Measurements from ENCODE around the gene DCST1. TPM values are rescaled to one million over a fixed set of nuclear protein-coding genes. Genes with fewer than 3 reads are reported as not detected.

DCST1 gene
- total RNA-seq, 1 experiment from 2014 or later, result 0.22 TPM

- POLR2A ChIA-PET (ENCODE audit: unreplicated experiment), result interaction anchor here (0.7 kb wide), 1 partner anchor 24 kb away, joined by 5 read pairs; no protein-coding TSS in a partner anchor
- BruUV-seq (replicated peaks), result no TSS peak
- peak; percentile 73 for TF ChIP-seq CTCF (conservative IDR thresholded peaks at IDR 0.05)
- TF ChIP-seq EZH2 (IDR thresholded peaks at IDR 0.05; ENCODE audit: low read depth), result no peak
- H3K79me2 ChIP-seq (ENCODE audit: low read depth), result no peaks in the 10 kb centered on the region
- H3K4me3 ChIP-seq, result no peak overlapping the region
- no peaks in the 10 kb centered on the region for H4K20me1 ChIP-seq (ENCODE audit: insufficient read depth)
- H3K27ac ChIP-seq, result no peak overlapping the region
- H3K4me2 ChIP-seq, result peak overlapping the region; percentile 22; the same call in 1 of the 2 replicates
- DNase-seq, result peak; percentile 79
- no peaks in the 10 kb centered on the region for H3K9me3 ChIP-seq (ENCODE audit: insufficient read depth, low read depth)
- no peaks in the 10 kb centered on the region for H3K27me3 ChIP-seq (ENCODE audit: insufficient read depth, low read depth)
- no peak overlapping the region for H2AFZ ChIP-seq
- no peaks in the 10 kb centered on the region for H3K9me2 ChIP-seq (ENCODE audit: insufficient read depth)
- no peaks in the 10 kb centered on the region for H3K36me3 ChIP-seq (ENCODE audit: low read depth)
- intact Hi-C loops (cut with micrococcal nuclease; ENCODE audit: unreplicated experiment), result loop anchor here (2.0 kb wide), 2 partner anchors 28 to 40 kb away; no protein-coding TSS in a partner anchor
- CTCF ChIA-PET, result interaction anchor here (0.5 to 1.8 kb wide), 11 partner anchors 17 to 1556 kb away, joined by 3 to 8 read pairs (median 4); partner anchors contain the start of gene PBXIP1
- H3F3A ChIP-seq (ENCODE audit: insufficient read depth, low read depth), result peaks cover 7% of the 10 kb centered on the region
- peaks cover 24% of the 10 kb centered on the region for H3K4me1 ChIP-seq (replicated peaks; ENCODE audit: insufficient read depth)
Observed at GRCh38 chr1:155044812-155045657, 11.4 kb downstream of the DCST1 start.

- peaks cover 24% of the 10 kb centered on the region for H3K79me2 ChIP-seq (ENCODE audit: low read depth)
- no peak for TF ChIP-seq EZH2 (IDR thresholded peaks at IDR 0.05; ENCODE audit: low read depth)
- TF ChIP-seq CTCF (conservative IDR thresholded peaks at IDR 0.05), result no peak
- ChIA-PET POLR2A (ENCODE audit: unreplicated experiment) (no interaction called here), CTCF (no interaction called here)
- no peaks in the 10 kb centered on the region for H4K20me1 ChIP-seq (ENCODE audit: insufficient read depth)
- H3K27ac ChIP-seq, result no peak overlapping the region
- no peaks in the 10 kb centered on the region for H3K9me3 ChIP-seq (ENCODE audit: insufficient read depth, low read depth)
- no peak overlapping the region for H3K4me2 ChIP-seq
- H3K36me3 ChIP-seq (ENCODE audit: low read depth), result no peaks in the 10 kb centered on the region
- peaks cover 27% of the 10 kb centered on the region for H3F3A ChIP-seq (ENCODE audit: insufficient read depth, low read depth)
- DNase-seq, result no peak
- intact Hi-C loops (cut with micrococcal nuclease; ENCODE audit: unreplicated experiment), result no loop called here
- no peaks in the 10 kb centered on the region for H3K27me3 ChIP-seq (ENCODE audit: insufficient read depth, low read depth)
- no peak overlapping the region for H3K4me3 ChIP-seq
- H2AFZ ChIP-seq, result no peak overlapping the region
- peaks cover 45% of the 10 kb centered on the region for H3K4me1 ChIP-seq (replicated peaks; ENCODE audit: insufficient read depth)
- no peaks in the 10 kb centered on the region for H3K9me2 ChIP-seq (ENCODE audit: insufficient read depth)
- no TSS peak for BruUV-seq (replicated peaks)
Observed at GRCh38 chr1:155048449-155049334, 15.1 kb downstream of the DCST1 start.
